Brain microvascular endothelial cell (primary cell): ENCODE results near the gene SHISAL1.

Source experiments
- DNase-seq: peaks from one replicate; pipeline ENCODE4 v3.0.0-alpha.2; 2020
- H3K27ac ChIP-seq: fragments of 250-450 bp; sonication (Bioruptor Pico); 2 replicates; pipeline ENCODE4 v1.5.1; 2020; ENCODE audit warnings: mild to moderate bottlenecking, moderate library complexity
- H3K27me3 ChIP-seq: fragments of 250-450 bp; sonication (Bioruptor Pico); replicated peaks from 2 replicates; pipeline ENCODE4 v1.5.1; 2020; ENCODE audit warnings: mild to moderate bottlenecking
- H3K36me3 ChIP-seq: fragments of 250-450 bp; sonication (Bioruptor Pico); replicated peaks from 2 replicates; pipeline ENCODE4 v1.5.1; 2020; ENCODE audit warnings: mild to moderate bottlenecking
- H3K4me3 ChIP-seq: 2 replicates; pipeline ENCODE4 v1.5.1; 2011; ENCODE audit warnings: low read depth, mild to moderate bottlenecking, control low read depth, low read length, moderate library complexity
- CTCF ChIP-seq: IDR thresholded peaks from 2 replicates; pipeline ENCODE4 v1.5.1; 2011; ENCODE audit warnings: low read depth, mild to moderate bottlenecking, moderate library complexity, low read length, control low read depth, inconsistent platforms; ENCODE audit errors: missing control alignments
- in situ Hi-C: cut with HindIII; loops from 2 replicates; pipeline ENCODE4 v1.10.0; 2017; ENCODE audit warnings: low sequenced_read_pairs, low pct_ligation_motif_present

SHISAL1 gene

GRCh38 chr22:44276041-44276440 lies 36.7 kb downstream of the SHISAL1 start:
- Histone ChIP-seq H3K27me3 (peaks cover 3% of the 10 kb centered on the region), H3K36me3 (no peaks in the 10 kb centered on the region), H3K4me3 (no peak overlapping the region), H3K27ac (no peak overlapping the region)
- DNase-seq: no peak
- in situ Hi-C loops: no loop called here
- TF ChIP-seq CTCF: no peak

- Histone ChIP-seq H3K27ac (no peak overlapping the region), H3K36me3 (no peaks in the 10 kb centered on the region), H3K27me3 (peaks cover 3% of the 10 kb centered on the region), H3K4me3 (no peak overlapping the region)
- in situ Hi-C loops: no loop called here
- TF ChIP-seq CTCF: no peak
- DNase-seq: no peak
Observed at GRCh38 chr22:44275631-44275995, 37.1 kb downstream of the SHISAL1 start.

GRCh38 chr22:44274918-44275630 lies 37.7 kb downstream of the SHISAL1 start:
- TF ChIP-seq CTCF: no peak
- no peak for DNase-seq
- H3K27ac ChIP-seq: no peak overlapping the region
- H3K4me3 ChIP-seq: no peak overlapping the region
- peaks cover 3% of the 10 kb centered on the region for H3K27me3 ChIP-seq
- in situ Hi-C loops: no loop called here
- H3K36me3 ChIP-seq: no peaks in the 10 kb centered on the region

GRCh38 chr22:44273175-44273574 lies 39.6 kb downstream of the SHISAL1 start:
- DNase-seq: no peak
- no peak for TF ChIP-seq CTCF
- Histone ChIP-seq H3K27me3 (no peaks in the 10 kb centered on the region), H3K4me3 (no peak overlapping the region), H3K27ac (no peak overlapping the region), H3K36me3 (no peaks in the 10 kb centered on the region)
- in situ Hi-C loops: no loop called here

GRCh38 chr22:44272401-44272771 lies 40.4 kb downstream of the SHISAL1 start:
- in situ Hi-C loops: no loop called here
- no peak for TF ChIP-seq CTCF
- DNase-seq: no peak
- Histone ChIP-seq H3K4me3 (no peak overlapping the region), H3K27me3 (no peaks in the 10 kb centered on the region), H3K36me3 (no peaks in the 10 kb centered on the region), H3K27ac (no peak overlapping the region)
